Endothelial cell of umbilical vein (primary cell): ENCODE measurements around the gene KMT2C. TPM values are rescaled to one million over a fixed set of nuclear protein-coding genes. Genes with fewer than 3 reads are reported as not detected.

Experiments
- BruUV-seq: library from RNA; stranded (reverse); fragments of 400-500 nt; replicated peaks from 2 replicates; lab custom pipeline; 2021; lab: Mats Ljungman, UMichigan
- CTCF ChIA-PET: fragments of 300-600, 350-600 bp; sonication (Branson Sonifier 250); formaldehyde crosslinking; loops from one replicate; lab custom pipeline; 2021; ENCODE audit warnings: antibody characterized with exemption, inconsistent platforms; lab: Charles Lee
- POLR2A ChIA-PET: fragments of 300-600, 350-600 bp; sonication (Branson Sonifier 250); formaldehyde crosslinking; loops from one replicate; lab custom pipeline; 2021; ENCODE audit warnings: antibody characterized with exemption, inconsistent platforms; lab: Charles Lee
- DNase-seq: peaks from one replicate; pipeline ENCODE4 v3.0.0-alpha.2; 2011; ENCODE audit warnings: low read depth, low spot score
- FAIRE-seq: peaks from 2 replicates; lab custom pipeline; 2011; peaks lifted over from hg19 to GRCh38; lab: Jason Lieb, UNC
- H2AFZ ChIP-seq: 2 replicates; pipeline ENCODE4 v1.6.0; 2012; ENCODE audit warnings: low read depth, low read length, control low read depth, inconsistent platforms
- H3K27ac ChIP-seq: 2 replicates; pipeline ENCODE4 v1.5.1; 2011; ENCODE audit warnings: low read depth, mild to moderate bottlenecking, control low read depth, low read length, moderate library complexity; ENCODE audit not compliant: insufficient read depth
- H3K27me3 ChIP-seq, 2 experiments: 2 replicates each; pipeline versions ENCODE4 v1.6.0 to v1.6.1; 2011; ENCODE audit warnings: low read length in 2 of 2, mixed read lengths in 1 of 2; ENCODE audit not compliant: control insufficient read depth in 2 of 2, insufficient read depth in 2 of 2
- H3K36me3 ChIP-seq, 2 experiments: 2 replicates in 1 of 2; 3 replicates in 1 of 2; pipeline ENCODE4 v1.5.1; 2011; ENCODE audit warnings: low read length in 2 of 2, mild to moderate bottlenecking in 1 of 2, moderate library complexity in 1 of 2; ENCODE audit not compliant: control insufficient read depth in 2 of 2, insufficient read depth in 2 of 2; ENCODE audit errors: extremely low read depth in 1 of 2
- H3K4me1 ChIP-seq: 3 replicates; pipeline ENCODE4 v1.5.1; 2011; ENCODE audit warnings: mild to moderate bottlenecking, low read length; ENCODE audit not compliant: control insufficient read depth, insufficient read depth; ENCODE audit errors: extremely low read depth
- H3K4me2 ChIP-seq: 2 replicates; pipeline ENCODE4 v1.6.1; 2011; ENCODE audit warnings: low read length, control low read depth, mixed read lengths; ENCODE audit not compliant: insufficient read depth
- H3K4me3 ChIP-seq, 3 experiments: fragments of 200-600 bp in 1 of 3; sonication (generic), shearing (Covaris generic) in 1 of 3; replicated peaks in 1 of 3; 2 replicates each; pipeline ENCODE4 v1.5.1; 2011 to 2016; ENCODE audit warnings: control low read depth in 3 of 3, low read length in 3 of 3, mild to moderate bottlenecking in 2 of 3, inconsistent platforms in 1 of 3, low read depth in 1 of 3, moderate library complexity in 1 of 3; ENCODE audit not compliant: insufficient read depth in 1 of 3
- H3K79me2 ChIP-seq: 2 replicates; pipeline ENCODE4 v1.6.0; 2012; ENCODE audit warnings: low read length, inconsistent platforms; ENCODE audit not compliant: control insufficient read depth, insufficient read depth
- H3K9ac ChIP-seq: replicated peaks from 2 replicates; pipeline ENCODE3; 2011; ENCODE audit warnings: low read length, control low read depth; ENCODE audit not compliant: insufficient read depth; ENCODE audit errors: extremely low read depth
- H3K9me1 ChIP-seq: replicated peaks from 3 replicates; pipeline ENCODE4 v1.6.0; 2011; ENCODE audit warnings: mild to moderate bottlenecking, low read length; ENCODE audit not compliant: control insufficient read depth, insufficient read depth; ENCODE audit errors: extremely low read depth
- H3K9me3 ChIP-seq: replicated peaks from 2 replicates; pipeline ENCODE4 v1.5.1; 2012; ENCODE audit warnings: low read length, inconsistent platforms; ENCODE audit not compliant: control insufficient read depth, insufficient read depth
- H4K20me1 ChIP-seq: replicated peaks from 2 replicates; pipeline ENCODE3; 2011; ENCODE audit warnings: mild to moderate bottlenecking, low read length; ENCODE audit not compliant: control insufficient read depth, insufficient read depth; ENCODE audit errors: extremely low read depth
- CTCF ChIP-seq, 2 donors: IDR thresholded peaks; 1 replicate in 1 of 2; 2 replicates in 1 of 2; pipeline ENCODE4 v1.5.1; 2011; ENCODE audit warnings: low read length in 2 of 2, mild to moderate bottlenecking in 2 of 2, moderate library complexity in 2 of 2, control low read depth in 1 of 2, inconsistent platforms in 1 of 2, low read depth in 1 of 2; ENCODE audit not compliant: insufficient read depth in 1 of 2; ENCODE audit errors: extremely low read depth in 1 of 2
- EZH2 ChIP-seq: IDR thresholded peaks from 2 replicates; pipeline ENCODE4 v1.6.1; 2012; ENCODE audit warnings: borderline replicate concordance, low read depth, mild to moderate bottlenecking, moderate library complexity, low read length, inconsistent platforms; ENCODE audit not compliant: severe bottlenecking
- FOS ChIP-seq: IDR thresholded peaks from 2 replicates; pipeline ENCODE4 v1.6.1; 2011; ENCODE audit warnings: mild to moderate bottlenecking, low read length, moderate library complexity, borderline replicate concordance; ENCODE audit not compliant: insufficient read depth
- GATA2 ChIP-seq: IDR thresholded peaks from 2 replicates; pipeline ENCODE4 v1.7.0; 2011; ENCODE audit warnings: low read depth, mild to moderate bottlenecking, moderate library complexity, mixed read lengths, low read length; ENCODE audit not compliant: insufficient read length, insufficient read depth
- JUN ChIP-seq: IDR thresholded peaks from 2 replicates; pipeline ENCODE4 v1.6.1; 2011; ENCODE audit warnings: borderline replicate concordance, low read depth; ENCODE audit not compliant: insufficient read length, insufficient read depth
- MAX ChIP-seq: IDR thresholded peaks from 2 replicates; pipeline ENCODE4 v1.6.1; 2011; ENCODE audit not compliant: insufficient read depth, insufficient read length
- MYC ChIP-seq: IDR thresholded peaks from one replicate; pipeline ENCODE4 v1.6.1; 2011; ENCODE audit warnings: mild to moderate bottlenecking, low read depth, low read length
- POLR2A ChIP-seq: IDR thresholded peaks from 2 replicates; pipeline ENCODE4 v1.6.1; 2012; ENCODE audit warnings: low read depth, mild to moderate bottlenecking, control low read depth, low read length
- POLR2AphosphoS5 ChIP-seq: IDR thresholded peaks from 2 replicates; pipeline ENCODE4 v1.6.1; 2012; ENCODE audit warnings: low read depth, mild to moderate bottlenecking, control low read depth, low read length, moderate library complexity; ENCODE audit not compliant: insufficient read depth
- dilution Hi-C: fragments of 300-500 bp; cut with MboI; formaldehyde crosslinking; loops from one replicate; pipeline ENCODE4 v1.15.0; 2019; ENCODE audit warnings: low sequenced_read_pairs; ENCODE audit not compliant: extremely low pct_ligation_motif_present
- intact Hi-C: fragments of 100-400 bp; cut with micrococcal nuclease; formaldehyde crosslinking; loops from one replicate; pipeline ENCODE4 v1.10.0; 2022
- polyA plus RNA-seq, 4 experiments: library from polyadenylated mRNA; depleted of rRNA in 3 of 4; stranded (reverse) in 3 of 4; unstranded in 1 of 4; fragments of >200 nt; gene quantifications; 2 replicates each; pipeline versions ENCODE4 v1.2.1 to v1.2.3, GENCODE V29; 2011 to 2012; ENCODE audit warnings: missing spikeins in 1 of 4
- total RNA-seq: library from RNA; stranded (reverse); gene quantifications from 2 replicates; pipeline ENCODE4 v1.2.3, GENCODE V29; 2021

Gene KMT2C
- total and polyA plus RNA-seq, 2 donors (not counting 3 experiments of a cell fraction or from before 2014, with no cell fraction given): 8.0 to 53.7 TPM

GRCh38 chr7:152342796-152343195 is 93.0 kb downstream of the KMT2C start:
- POLR2A ChIA-PET: no interaction called here
- intact Hi-C loops: no loop called here
- no peak for DNase-seq

GRCh38 chr7:152341914-152342236 is 93.9 kb downstream of the KMT2C start:
- Histone ChIP-seq H3K27ac (no peak overlapping the region), H3K9ac (no peak overlapping the region), H3K9me1 (no peaks in the 10 kb centered on the region), H3K4me3 (no peak overlapping the region), H4K20me1 (peaks cover 9% of the 10 kb centered on the region), H3K4me2 (no peak overlapping the region), H3K4me1 (no peaks in the 10 kb centered on the region), H2AFZ (no peak overlapping the region), H3K27me3 (no peaks in the 10 kb centered on the region), H3K36me3 (no peaks in the 10 kb centered on the region), H3K9me3 (no peaks in the 10 kb centered on the region), H3K79me2 (peaks cover 34% of the 10 kb centered on the region)
- intact Hi-C loops (loop anchor here (1.0 kb wide), 3 partner anchors 92 to 365 kb away; no protein-coding TSS in a partner anchor), dilution Hi-C loops (no loop called here)
- ChIA-PET POLR2A (no interaction called here), CTCF (interaction anchor here (0.7 to 4.4 kb wide), 20 partner anchors 10 to 482 kb away, joined by 3 to 73 read pairs (median 4); no protein-coding TSS in a partner anchor)
- TF ChIP-seq JUN (no peak), POLR2AphosphoS5 (no peak), FOS (no peak), CTCF (IDR thresholded peaks at IDR 0.05; ENCODE audit: extremely low read depth in 1 of 2, insufficient read depth in 1 of 2, low read depth in 1 of 2, low read length in 2 of 2) (no peak), POLR2A (no peak), MAX (no peak), MYC (no peak), GATA2 (no peak), EZH2 (no peak)
- FAIRE-seq (no peak), DNase-seq (no peak)
- BruUV-seq: no TSS peak

More at GRCh38 chr7:152342796-152343195, 93.0 kb downstream of the KMT2C start:
- no TSS peak for BruUV-seq
- peaks cover 9% of the 10 kb centered on the region for H4K20me1 ChIP-seq
- peaks cover 37% of the 10 kb centered on the region for H3K79me2 ChIP-seq
- H3K9me1 ChIP-seq: no peaks in the 10 kb centered on the region
- no peaks in the 10 kb centered on the region for H3K27me3 ChIP-seq
- no peak for FAIRE-seq
- H3K4me2 ChIP-seq: no peak overlapping the region
- dilution Hi-C loops: no loop called here
- no peak overlapping the region for H3K4me3 ChIP-seq
- CTCF ChIA-PET: interaction anchor here (2.0 to 4.4 kb wide), 4 partner anchors 11 to 364 kb away, joined by 11 to 73 read pairs (median 14); no protein-coding TSS in a partner anchor
- no peak overlapping the region for H2AFZ ChIP-seq
- H3K9me3 ChIP-seq: no peaks in the 10 kb centered on the region
- no peak overlapping the region for H3K9ac ChIP-seq
- no peaks in the 10 kb centered on the region for H3K36me3 ChIP-seq
- TF ChIP-seq GATA2: no peak
- no peak for TF ChIP-seq MAX
- no peak for TF ChIP-seq FOS
- no peak for TF ChIP-seq JUN
- no peak for TF ChIP-seq POLR2A
- no peaks in the 10 kb centered on the region for H3K4me1 ChIP-seq
- H3K27ac ChIP-seq: no peak overlapping the region
